Chondrocyte (in vitro differentiated cells): ENCODE results near the gene SPATA31D1. TPM values are rescaled to one million over a fixed set of nuclear protein-coding genes. Genes with fewer than 3 reads are reported as not detected.

ENCODE experiments used
- DNase-seq: peaks from one replicate; pipeline ENCODE4 v3.0.0; 2021; ENCODE audit warnings: mixed read lengths, low spot score
- H3K27ac Mint-ChIP-seq: one replicate; pipeline ENCODE4 v1.8.0; 2021; ENCODE audit warnings: mild to moderate bottlenecking, moderate library complexity, mixed read lengths; ENCODE audit not compliant: unreplicated experiment
- H3K27me3 Mint-ChIP-seq: 2 replicates; pipeline ENCODE4 v1.8.0; 2021; ENCODE audit warnings: low read depth, mixed read lengths
- H3K36me3 Mint-ChIP-seq: 2 replicates; pipeline ENCODE4 v1.8.0; 2021; ENCODE audit warnings: low read depth, mixed read lengths
- H3K4me1 Mint-ChIP-seq: 2 replicates; pipeline ENCODE4 v1.8.0; 2021; ENCODE audit warnings: low read depth, mild to moderate bottlenecking, mixed read lengths
- H3K4me3 Mint-ChIP-seq: one replicate; pipeline ENCODE4 v1.8.0; 2021; ENCODE audit warnings: mild to moderate bottlenecking, moderate library complexity, mixed read lengths; ENCODE audit not compliant: unreplicated experiment
- H3K9me3 Mint-ChIP-seq: 2 replicates; pipeline ENCODE4 v1.8.0; 2021; ENCODE audit warnings: low read depth, mixed read lengths
- total RNA-seq: library from RNA; stranded (reverse); gene quantifications from 3 replicates; pipeline ENCODE4 v1.2.1, GENCODE V29; 2021
- TF ChIP-seq, protein P1 (sequence below): fragments of 200-600 bp; sonication (generic); IDR thresholded peaks from 2 replicates; pipeline ENCODE4 v1.5.0; 2021; ENCODE audit warnings: antibody characterized with exemption, mild to moderate bottlenecking, moderate library complexity

Gene SPATA31D1
- total RNA-seq, 1 donor from 2014 or later: not detected

DNA sequence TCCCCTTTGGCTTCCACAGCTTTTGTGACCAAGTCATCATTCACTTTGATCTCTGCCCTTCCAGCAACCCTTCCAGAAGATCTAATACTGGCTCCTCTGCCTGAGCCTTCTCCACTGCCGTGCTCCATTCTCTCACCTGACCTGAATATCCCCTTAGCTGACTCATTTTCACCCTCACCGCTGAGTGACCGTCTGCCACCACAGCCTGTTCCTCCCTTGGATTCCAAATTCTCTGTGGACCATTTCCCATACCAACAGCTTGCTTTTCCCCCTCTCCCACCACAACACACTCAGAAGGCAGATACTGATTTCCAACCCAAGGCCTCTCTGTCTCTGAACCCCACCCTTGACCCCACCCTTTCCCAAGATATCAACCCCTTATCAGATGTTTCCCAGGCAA, 20.5 kb upstream of the SPATA31D1 start:
- TF ChIP-seq, protein P1, sequence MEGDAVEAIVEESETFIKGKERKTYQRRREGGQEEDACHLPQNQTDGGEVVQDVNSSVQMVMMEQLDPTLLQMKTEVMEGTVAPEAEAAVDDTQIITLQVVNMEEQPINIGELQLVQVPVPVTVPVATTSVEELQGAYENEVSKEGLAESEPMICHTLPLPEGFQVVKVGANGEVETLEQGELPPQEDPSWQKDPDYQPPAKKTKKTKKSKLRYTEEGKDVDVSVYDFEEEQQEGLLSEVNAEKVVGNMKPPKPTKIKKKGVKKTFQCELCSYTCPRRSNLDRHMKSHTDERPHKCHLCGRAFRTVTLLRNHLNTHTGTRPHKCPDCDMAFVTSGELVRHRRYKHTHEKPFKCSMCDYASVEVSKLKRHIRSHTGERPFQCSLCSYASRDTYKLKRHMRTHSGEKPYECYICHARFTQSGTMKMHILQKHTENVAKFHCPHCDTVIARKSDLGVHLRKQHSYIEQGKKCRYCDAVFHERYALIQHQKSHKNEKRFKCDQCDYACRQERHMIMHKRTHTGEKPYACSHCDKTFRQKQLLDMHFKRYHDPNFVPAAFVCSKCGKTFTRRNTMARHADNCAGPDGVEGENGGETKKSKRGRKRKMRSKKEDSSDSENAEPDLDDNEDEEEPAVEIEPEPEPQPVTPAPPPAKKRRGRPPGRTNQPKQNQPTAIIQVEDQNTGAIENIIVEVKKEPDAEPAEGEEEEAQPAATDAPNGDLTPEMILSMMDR: no peak
- Mint-ChIP-seq H3K4me1 (no peaks in the 10 kb centered on the region), H3K4me3 (no peak overlapping the region), H3K27ac (no peak overlapping the region), H3K27me3 (peaks cover 2% of the 10 kb centered on the region), H3K9me3 (peaks cover 9% of the 10 kb centered on the region), H3K36me3 (peaks cover 3% of the 10 kb centered on the region)
- DNase-seq: no peak

DNA sequence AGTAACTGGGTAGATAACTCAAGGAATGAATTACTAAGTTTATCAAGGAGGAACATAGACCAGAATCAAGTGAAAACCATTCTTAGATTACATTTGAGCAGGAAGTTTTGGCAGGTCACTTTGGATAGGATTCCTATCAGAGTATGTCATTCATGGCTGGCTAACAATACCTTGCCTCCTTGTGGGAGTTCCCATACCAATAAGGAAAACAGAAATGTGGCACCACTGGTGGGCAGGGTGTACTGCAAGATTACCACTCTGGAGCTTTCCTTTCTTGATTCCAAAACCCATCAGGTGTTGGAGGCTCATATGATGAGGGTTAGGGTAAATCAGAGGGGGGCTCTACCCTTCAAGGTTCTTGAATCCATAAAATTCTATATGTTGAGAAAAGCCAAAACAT, 18.6 kb upstream of the SPATA31D1 start:
- no peaks in the 10 kb centered on the region for H3K4me1 Mint-ChIP-seq
- H3K9me3 Mint-ChIP-seq: peaks cover 10% of the 10 kb centered on the region
- no peak overlapping the region for H3K4me3 Mint-ChIP-seq
- H3K27ac Mint-ChIP-seq: no peak overlapping the region
- no peak for DNase-seq
- H3K36me3 Mint-ChIP-seq: peaks cover 5% of the 10 kb centered on the region
- peaks cover 2% of the 10 kb centered on the region for H3K27me3 Mint-ChIP-seq
- TF ChIP-seq, protein P1: peak; percentile 8

DNA sequence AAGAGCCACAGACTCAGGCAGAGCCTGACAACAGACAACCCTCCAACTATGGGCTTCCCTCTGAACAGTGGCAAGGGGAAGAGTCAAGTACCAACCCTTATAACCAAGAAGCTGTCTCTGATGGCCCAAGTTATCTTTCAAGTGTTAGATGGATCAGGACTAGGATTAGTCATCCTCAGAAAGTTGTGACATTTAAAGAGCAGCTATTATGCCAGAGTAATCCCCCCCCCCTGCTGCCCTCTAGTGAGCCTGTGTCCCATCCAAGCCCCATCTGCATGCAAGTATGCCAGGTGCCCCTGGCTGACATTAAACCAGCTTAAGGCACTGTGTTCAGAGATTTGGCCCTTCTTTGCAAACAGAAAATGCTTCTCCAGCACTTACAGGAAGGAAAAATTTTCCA, 16.8 kb upstream of the SPATA31D1 start:
- no peaks in the 10 kb centered on the region for H3K4me1 Mint-ChIP-seq
- H3K27ac Mint-ChIP-seq: no peak overlapping the region
- peaks cover 2% of the 10 kb centered on the region for H3K27me3 Mint-ChIP-seq
- peaks cover 2% of the 10 kb centered on the region for H3K36me3 Mint-ChIP-seq
- no peak for DNase-seq
- TF ChIP-seq, protein P1: no peak
- H3K4me3 Mint-ChIP-seq: no peak overlapping the region
- H3K9me3 Mint-ChIP-seq: peaks cover 7% of the 10 kb centered on the region

GRCh38 chr9:81974764-81975163, 13.8 kb upstream of the SPATA31D1 start:
- TF ChIP-seq, protein P1: no peak
- Mint-ChIP-seq H3K4me1 (no peaks in the 10 kb centered on the region), H3K9me3 (peaks cover 7% of the 10 kb centered on the region), H3K36me3 (peaks cover 2% of the 10 kb centered on the region), H3K4me3 (no peak overlapping the region), H3K27ac (no peak overlapping the region), H3K27me3 (no peaks in the 10 kb centered on the region)
- no peak for DNase-seq

DNA sequence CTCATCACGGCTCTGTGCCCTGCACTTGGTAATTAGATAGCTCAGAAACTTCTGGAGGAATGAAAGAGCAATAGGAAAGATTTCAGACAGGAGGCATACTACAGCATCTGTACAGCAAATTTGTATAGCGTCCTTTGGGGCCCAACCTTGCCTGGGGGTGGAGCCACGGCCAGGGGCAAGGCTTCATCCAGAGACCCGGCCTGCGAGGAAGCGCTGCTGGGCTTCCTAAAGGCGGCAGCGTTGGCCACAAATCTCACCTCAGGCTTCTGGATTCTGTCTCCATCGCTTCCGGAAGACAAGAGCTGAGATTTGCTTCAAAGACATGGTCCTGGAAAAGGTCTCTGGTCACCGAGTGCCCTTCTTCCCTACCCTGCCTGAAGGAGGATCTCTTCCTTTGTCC, 12.2 kb upstream of the SPATA31D1 start:
- Mint-ChIP-seq H3K27ac (no peak overlapping the region), H3K27me3 (no peaks in the 10 kb centered on the region), H3K36me3 (peaks cover 2% of the 10 kb centered on the region), H3K9me3 (peaks cover 7% of the 10 kb centered on the region), H3K4me3 (no peak overlapping the region), H3K4me1 (no peaks in the 10 kb centered on the region)
- no peak for DNase-seq
- TF ChIP-seq, protein P1: no peak
